Measurements from ENCODE around the gene KCNA2.

Gene KCNA2

DNA sequence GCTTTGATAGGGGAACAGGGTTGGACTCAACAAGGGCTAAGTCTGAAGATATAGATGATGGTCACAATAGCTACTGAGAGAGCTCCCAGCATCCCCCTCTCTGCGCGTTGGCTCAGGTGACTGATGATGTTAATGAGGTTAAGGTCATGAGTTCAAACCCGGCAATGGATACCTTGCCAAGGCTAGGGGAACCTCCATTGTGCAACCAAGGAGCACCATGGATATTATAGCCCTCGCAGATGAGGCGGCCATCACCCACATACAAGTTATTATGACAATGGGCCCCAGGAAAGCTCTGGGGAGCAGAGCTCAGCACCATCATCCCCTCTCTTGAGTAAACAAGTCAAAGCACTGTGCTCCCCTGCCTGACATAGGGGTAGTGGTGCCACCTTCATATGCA is 8.2 kb downstream of the KCNA2 start:
- H3K27me3 ChIP-seq (ENCODE audit: insufficient read depth, low read depth, severe bottlenecking): no peaks in the 10 kb centered on the region
- DNase-seq: no peak
- no peaks in the 10 kb centered on the region for H3K9me3 ChIP-seq (ENCODE audit: severe bottlenecking)

GRCh38 chr1:110596312-110596711 is 9.8 kb downstream of the KCNA2 start:
- H3K36me3 ChIP-seq: no peaks in the 10 kb centered on the region
- H3K9me3 ChIP-seq (ENCODE audit: severe bottlenecking): no peaks in the 10 kb centered on the region
- no peaks in the 10 kb centered on the region for H3K27me3 ChIP-seq (ENCODE audit: insufficient read depth, low read depth, severe bottlenecking)
- DNase-seq: no peak
- no peak overlapping the region for H3K27ac ChIP-seq
- TF ChIP-seq, protein P1, sequence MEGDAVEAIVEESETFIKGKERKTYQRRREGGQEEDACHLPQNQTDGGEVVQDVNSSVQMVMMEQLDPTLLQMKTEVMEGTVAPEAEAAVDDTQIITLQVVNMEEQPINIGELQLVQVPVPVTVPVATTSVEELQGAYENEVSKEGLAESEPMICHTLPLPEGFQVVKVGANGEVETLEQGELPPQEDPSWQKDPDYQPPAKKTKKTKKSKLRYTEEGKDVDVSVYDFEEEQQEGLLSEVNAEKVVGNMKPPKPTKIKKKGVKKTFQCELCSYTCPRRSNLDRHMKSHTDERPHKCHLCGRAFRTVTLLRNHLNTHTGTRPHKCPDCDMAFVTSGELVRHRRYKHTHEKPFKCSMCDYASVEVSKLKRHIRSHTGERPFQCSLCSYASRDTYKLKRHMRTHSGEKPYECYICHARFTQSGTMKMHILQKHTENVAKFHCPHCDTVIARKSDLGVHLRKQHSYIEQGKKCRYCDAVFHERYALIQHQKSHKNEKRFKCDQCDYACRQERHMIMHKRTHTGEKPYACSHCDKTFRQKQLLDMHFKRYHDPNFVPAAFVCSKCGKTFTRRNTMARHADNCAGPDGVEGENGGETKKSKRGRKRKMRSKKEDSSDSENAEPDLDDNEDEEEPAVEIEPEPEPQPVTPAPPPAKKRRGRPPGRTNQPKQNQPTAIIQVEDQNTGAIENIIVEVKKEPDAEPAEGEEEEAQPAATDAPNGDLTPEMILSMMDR (IDR thresholded peaks at IDR 0.05; ENCODE audit: low read depth, low read length): no peak
- no peak overlapping the region for H3K4me3 ChIP-seq (ENCODE audit: low read depth, low read length)

More for the DNA sequence above, 8.2 kb downstream of the KCNA2 start:
- TF ChIP-seq, protein P1 (IDR thresholded peaks at IDR 0.05; ENCODE audit: low read depth, low read length): no peak
- Histone ChIP-seq H3K27ac (no peak overlapping the region), H3K36me3 (no peaks in the 10 kb centered on the region), H3K4me3 (ENCODE audit: low read depth, low read length) (no peak overlapping the region)

DNA sequence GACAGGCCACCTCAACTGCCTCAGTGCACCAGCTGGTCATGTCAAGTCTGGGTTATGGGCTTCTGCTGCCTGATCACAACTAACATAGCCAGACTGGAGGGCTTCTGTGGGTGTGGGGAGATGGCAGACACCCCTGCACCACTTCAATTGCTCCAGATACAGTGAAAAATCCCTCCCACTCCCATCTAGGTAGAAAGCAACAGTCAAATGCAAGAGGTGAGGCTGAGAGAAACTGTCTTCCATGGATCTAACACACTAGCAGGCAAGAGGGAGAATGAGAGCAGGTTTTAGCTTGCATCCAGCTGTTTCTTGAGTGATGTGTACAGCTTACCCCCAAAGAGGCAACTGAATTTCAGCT is 10.8 kb downstream of the KCNA2 start:
- Histone ChIP-seq H3K36me3 (no peaks in the 10 kb centered on the region), H3K27ac (no peak overlapping the region), H3K9me3 (ENCODE audit: severe bottlenecking) (no peaks in the 10 kb centered on the region), H3K27me3 (ENCODE audit: insufficient read depth, low read depth, severe bottlenecking) (no peaks in the 10 kb centered on the region), H3K4me3 (ENCODE audit: low read depth, low read length) (no peak overlapping the region)
- no peak for DNase-seq
- TF ChIP-seq, protein P1 (IDR thresholded peaks at IDR 0.05; ENCODE audit: low read depth, low read length): no peak

GRCh38 chr1:110594456-110595352 is 11.5 kb downstream of the KCNA2 start:
- H3K4me3 ChIP-seq (ENCODE audit: low read depth, low read length): no peak overlapping the region
- TF ChIP-seq, protein P1 (IDR thresholded peaks at IDR 0.05; ENCODE audit: low read depth, low read length): no peak
- DNase-seq: no peak
- H3K27ac ChIP-seq: no peak overlapping the region
- no peaks in the 10 kb centered on the region for H3K27me3 ChIP-seq (ENCODE audit: insufficient read depth, low read depth, severe bottlenecking)
- no peaks in the 10 kb centered on the region for H3K36me3 ChIP-seq
- no peaks in the 10 kb centered on the region for H3K9me3 ChIP-seq (ENCODE audit: severe bottlenecking)

DNA sequence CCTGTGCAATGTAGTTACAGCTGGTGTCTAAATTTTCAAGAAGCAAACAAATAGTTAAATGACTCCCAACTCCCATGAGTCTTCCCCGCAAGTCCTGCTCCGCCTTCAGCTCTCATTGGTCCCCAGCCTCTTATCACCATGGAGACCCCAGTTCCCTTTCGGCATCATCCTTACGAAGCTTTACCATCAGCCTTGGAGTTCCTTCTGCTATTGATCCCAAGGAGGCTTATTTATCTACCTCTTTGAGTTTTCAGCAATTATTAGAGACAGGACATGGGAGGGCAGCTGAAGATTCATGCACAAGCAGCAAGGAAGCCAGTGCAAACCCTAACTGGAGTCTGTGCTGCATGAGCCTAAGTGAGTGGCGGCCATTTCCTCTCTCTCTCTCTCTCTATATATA is 12.3 kb downstream of the KCNA2 start:
- TF ChIP-seq, protein P1 (IDR thresholded peaks at IDR 0.05; ENCODE audit: low read depth, low read length): no peak
- Histone ChIP-seq H3K36me3 (no peaks in the 10 kb centered on the region), H3K27me3 (ENCODE audit: insufficient read depth, low read depth, severe bottlenecking) (no peaks in the 10 kb centered on the region), H3K9me3 (ENCODE audit: severe bottlenecking) (no peaks in the 10 kb centered on the region), H3K4me3 (ENCODE audit: low read depth, low read length) (no peak overlapping the region), H3K27ac (no peak overlapping the region)
- no peak for DNase-seq

DNA sequence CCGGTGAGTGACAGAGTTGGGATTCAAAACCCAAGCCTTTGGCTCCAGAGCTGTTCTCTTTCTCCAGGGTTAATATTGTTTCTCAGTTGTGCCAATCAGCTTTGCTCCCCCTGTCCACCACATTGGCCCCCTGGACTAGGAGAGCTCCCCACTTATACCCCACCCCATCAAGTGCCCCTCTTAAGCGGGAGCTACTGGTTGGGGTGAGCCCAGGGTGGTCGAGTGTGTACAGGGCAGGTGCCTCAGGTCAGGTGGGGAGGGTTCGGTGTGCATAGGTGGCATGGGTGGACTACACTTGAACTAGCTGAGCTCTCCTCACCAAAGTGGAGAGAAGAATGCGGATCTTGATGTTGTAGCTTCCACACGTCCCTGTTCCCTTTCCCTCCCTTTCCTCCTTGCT is 14.2 kb downstream of the KCNA2 start:
- no peak for DNase-seq
- Histone ChIP-seq H3K27ac (no peak overlapping the region), H3K36me3 (no peaks in the 10 kb centered on the region), H3K9me3 (ENCODE audit: severe bottlenecking) (no peaks in the 10 kb centered on the region), H3K27me3 (ENCODE audit: insufficient read depth, low read depth, severe bottlenecking) (no peaks in the 10 kb centered on the region), H3K4me3 (ENCODE audit: low read depth, low read length) (no peak overlapping the region)
- TF ChIP-seq, protein P1 (IDR thresholded peaks at IDR 0.05; ENCODE audit: low read depth, low read length): no peak

All from WERI-Rb-1 (cell line).